ENCODE data around the gene POMT2. TPM values are rescaled to one million over a fixed set of nuclear protein-coding genes. Genes with fewer than 3 reads are reported as not detected.

Gene POMT2
- total RNA-seq, 1 donor from 2014 or later: 51.5 TPM

DNA sequence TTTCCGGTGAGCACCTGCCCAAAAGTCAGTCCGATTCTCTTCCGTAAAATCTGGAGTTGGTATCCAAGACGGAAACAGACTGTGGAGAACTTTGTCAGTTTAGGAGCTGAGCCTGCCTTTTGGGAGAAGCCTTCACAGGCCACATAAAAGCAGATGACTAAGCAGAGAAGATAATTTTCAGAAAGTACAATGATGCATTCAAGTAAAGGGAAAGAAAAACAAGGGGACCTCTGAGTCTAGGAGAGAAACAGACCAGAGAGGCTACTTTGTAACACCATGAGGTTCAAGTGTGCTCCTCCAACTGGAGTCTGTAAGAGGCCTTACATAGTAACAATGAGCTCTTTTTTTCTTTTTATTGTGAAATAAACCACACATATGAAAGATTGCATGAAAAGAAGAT is 35.1 kb upstream of the POMT2 start:
- no peak overlapping the region for H3K27ac Mint-ChIP-seq
- TF ChIP-seq, protein P1, sequence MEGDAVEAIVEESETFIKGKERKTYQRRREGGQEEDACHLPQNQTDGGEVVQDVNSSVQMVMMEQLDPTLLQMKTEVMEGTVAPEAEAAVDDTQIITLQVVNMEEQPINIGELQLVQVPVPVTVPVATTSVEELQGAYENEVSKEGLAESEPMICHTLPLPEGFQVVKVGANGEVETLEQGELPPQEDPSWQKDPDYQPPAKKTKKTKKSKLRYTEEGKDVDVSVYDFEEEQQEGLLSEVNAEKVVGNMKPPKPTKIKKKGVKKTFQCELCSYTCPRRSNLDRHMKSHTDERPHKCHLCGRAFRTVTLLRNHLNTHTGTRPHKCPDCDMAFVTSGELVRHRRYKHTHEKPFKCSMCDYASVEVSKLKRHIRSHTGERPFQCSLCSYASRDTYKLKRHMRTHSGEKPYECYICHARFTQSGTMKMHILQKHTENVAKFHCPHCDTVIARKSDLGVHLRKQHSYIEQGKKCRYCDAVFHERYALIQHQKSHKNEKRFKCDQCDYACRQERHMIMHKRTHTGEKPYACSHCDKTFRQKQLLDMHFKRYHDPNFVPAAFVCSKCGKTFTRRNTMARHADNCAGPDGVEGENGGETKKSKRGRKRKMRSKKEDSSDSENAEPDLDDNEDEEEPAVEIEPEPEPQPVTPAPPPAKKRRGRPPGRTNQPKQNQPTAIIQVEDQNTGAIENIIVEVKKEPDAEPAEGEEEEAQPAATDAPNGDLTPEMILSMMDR (conservative IDR thresholded peaks at IDR 0.05): no peak
- DNase-seq (ENCODE audit: extremely low spot score, unreplicated experiment): no peak
- H3K9me3 Mint-ChIP-seq: no peaks in the 10 kb centered on the region
- H3K36me3 Mint-ChIP-seq: peaks cover 10% of the 10 kb centered on the region
- H3K27me3 Mint-ChIP-seq: no peaks in the 10 kb centered on the region
- H3K4me1 Mint-ChIP-seq (ENCODE audit: unreplicated experiment): no peaks in the 10 kb centered on the region
- no peak overlapping the region for H3K4me3 Mint-ChIP-seq

DNA sequence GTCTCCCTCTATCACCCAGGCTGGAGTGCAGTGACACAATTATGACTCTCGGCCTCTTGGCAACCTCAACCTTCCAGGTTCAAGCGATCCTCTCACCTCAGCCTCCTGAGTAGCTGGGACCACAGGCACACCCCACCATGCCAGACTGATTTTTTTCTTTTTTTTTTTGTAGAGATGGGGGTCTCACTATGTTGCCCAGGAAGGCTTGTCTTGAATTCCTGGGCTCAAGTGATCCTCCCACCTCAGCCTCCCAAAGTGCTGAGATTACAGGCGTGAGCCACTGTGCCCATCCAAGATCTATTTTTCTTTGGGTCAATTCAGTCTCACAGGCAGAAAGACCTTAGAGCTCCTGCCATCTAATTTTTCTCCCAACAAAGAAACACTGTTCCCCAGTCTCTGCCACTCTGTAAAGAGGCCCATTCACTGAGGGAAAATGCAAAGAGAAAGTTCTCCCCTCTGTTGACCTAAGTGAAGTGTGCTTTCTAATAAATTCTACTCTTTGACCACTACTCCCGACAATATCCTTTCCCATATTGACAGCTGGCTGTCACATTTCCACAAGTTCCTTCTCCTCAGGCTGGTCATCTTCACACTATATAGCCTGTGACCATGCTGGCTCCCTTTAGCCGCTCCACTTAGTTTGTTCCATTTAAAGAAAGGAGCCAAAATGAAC is 32.9 kb upstream of the POMT2 start:
- Mint-ChIP-seq H3K4me1 (ENCODE audit: unreplicated experiment) (no peaks in the 10 kb centered on the region), H3K27me3 (no peaks in the 10 kb centered on the region), H3K9me3 (no peaks in the 10 kb centered on the region), H3K27ac (no peak overlapping the region), H3K36me3 (peaks cover 17% of the 10 kb centered on the region), H3K4me3 (no peak overlapping the region)
- DNase-seq (ENCODE audit: extremely low spot score, unreplicated experiment): no peak
- TF ChIP-seq, protein P1 (conservative IDR thresholded peaks at IDR 0.05): no peak

DNA sequence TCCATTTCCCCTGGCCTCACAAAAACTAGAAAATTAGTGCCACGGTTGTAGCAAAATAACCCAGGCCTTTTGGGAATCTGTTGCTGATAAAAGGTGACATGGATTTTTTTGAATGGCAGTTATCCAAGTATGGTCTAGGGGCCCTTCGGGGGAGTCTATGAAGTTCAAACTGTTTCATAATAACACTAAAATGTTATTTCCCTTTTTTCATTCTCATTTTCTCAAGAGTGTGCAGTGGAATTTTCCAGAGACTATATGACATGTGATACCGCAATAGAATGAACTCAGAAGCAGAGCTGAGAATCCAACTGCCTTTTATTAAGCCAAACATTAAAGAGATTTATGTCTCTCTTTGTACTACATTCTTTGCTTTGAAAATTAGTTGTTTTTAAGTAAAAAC is 27.1 kb upstream of the POMT2 start:
- H3K36me3 Mint-ChIP-seq: peaks cover 45% of the 10 kb centered on the region
- H3K4me3 Mint-ChIP-seq: no peak overlapping the region
- H3K4me1 Mint-ChIP-seq (ENCODE audit: unreplicated experiment): peaks cover 20% of the 10 kb centered on the region
- no peak overlapping the region for H3K27ac Mint-ChIP-seq
- no peak for DNase-seq (ENCODE audit: extremely low spot score, unreplicated experiment)
- no peaks in the 10 kb centered on the region for H3K27me3 Mint-ChIP-seq
- H3K9me3 Mint-ChIP-seq: no peaks in the 10 kb centered on the region
- TF ChIP-seq, protein P1 (conservative IDR thresholded peaks at IDR 0.05): no peak

DNA sequence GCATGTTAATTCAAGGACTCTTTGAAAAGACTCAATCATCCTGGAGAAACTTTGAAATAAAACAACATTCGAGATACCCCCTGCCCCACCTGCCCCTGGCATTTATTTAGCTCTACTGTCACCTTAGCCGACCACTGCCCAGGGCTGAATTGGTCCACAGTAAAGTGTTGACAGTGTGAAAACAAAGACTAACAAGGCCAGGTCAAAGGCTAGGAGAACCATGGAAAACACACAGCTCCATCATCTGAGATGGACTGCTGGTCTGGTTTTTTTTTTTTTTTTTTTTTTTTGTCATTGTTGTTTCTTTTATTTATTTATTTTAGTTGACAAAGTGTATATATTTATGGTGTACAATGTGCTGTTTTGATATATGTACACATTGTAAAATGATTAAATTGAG is 25.8 kb upstream of the POMT2 start:
- no peak overlapping the region for H3K4me3 Mint-ChIP-seq
- no peaks in the 10 kb centered on the region for H3K9me3 Mint-ChIP-seq
- no peak overlapping the region for H3K27ac Mint-ChIP-seq
- peaks cover 48% of the 10 kb centered on the region for H3K36me3 Mint-ChIP-seq
- TF ChIP-seq, protein P1 (conservative IDR thresholded peaks at IDR 0.05): no peak
- H3K27me3 Mint-ChIP-seq: no peaks in the 10 kb centered on the region
- no peak for DNase-seq (ENCODE audit: extremely low spot score, unreplicated experiment)
- peaks cover 22% of the 10 kb centered on the region for H3K4me1 Mint-ChIP-seq (ENCODE audit: unreplicated experiment)

DNA sequence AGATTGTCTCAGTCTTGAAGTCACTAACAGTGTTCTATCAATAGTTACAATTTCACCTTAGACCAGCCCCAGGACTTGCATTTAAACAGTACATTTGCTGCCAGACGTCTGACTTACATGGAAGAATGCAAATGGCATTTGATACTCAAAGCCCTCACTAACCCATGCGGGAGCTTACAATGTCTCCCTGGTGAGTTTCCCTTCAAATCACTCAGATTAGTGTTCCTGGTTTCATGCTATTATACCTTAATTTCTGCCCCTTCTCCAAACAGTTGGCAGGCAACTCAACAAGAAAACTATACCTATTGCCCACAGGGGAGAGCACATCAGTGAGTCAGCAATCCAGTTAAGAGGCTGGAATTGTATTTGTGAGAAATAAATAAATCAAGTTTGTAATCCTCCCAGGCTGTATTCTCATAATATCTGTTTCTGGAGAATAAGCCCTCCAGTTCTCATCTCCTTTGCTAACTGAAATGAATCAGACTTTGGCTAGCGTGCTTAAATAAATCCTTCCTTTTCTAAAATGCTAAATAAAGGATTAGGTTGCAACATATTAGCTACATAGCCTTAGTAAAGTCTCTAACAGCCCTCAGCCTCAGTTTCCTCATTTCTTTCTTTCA is 23.8 kb upstream of the POMT2 start:
- Mint-ChIP-seq H3K27ac (peak overlapping the region; percentile 16), H3K4me3 (no peak overlapping the region), H3K4me1 (ENCODE audit: unreplicated experiment) (peaks cover 22% of the 10 kb centered on the region)

More for the DNA sequence above, 23.8 kb upstream of the POMT2 start:
- H3K27me3 Mint-ChIP-seq: no peaks in the 10 kb centered on the region
- DNase-seq (ENCODE audit: extremely low spot score, unreplicated experiment): no peak
- H3K36me3 Mint-ChIP-seq: peaks cover 44% of the 10 kb centered on the region
- H3K9me3 Mint-ChIP-seq: no peaks in the 10 kb centered on the region
- TF ChIP-seq, protein P1 (conservative IDR thresholded peaks at IDR 0.05): no peak
